Duodenal mucosa (tissue), 2 donors: ENCODE data around the gene CCDC6.
"Not testable (repeated sequence)": the region's sequence is repeated elsewhere in the genome, so short reads cannot be mapped to it uniquely, and the experiment has no call there.

Experiments
- H3K27ac ChIP-seq: one replicate; pipeline ENCODE4 v1.7.0; 2013; ENCODE audit warnings: low read depth, low read length
- H3K27me3 ChIP-seq, 2 donors: one replicate each; pipeline ENCODE4 v1.7.0; 2013; ENCODE audit warnings: low read length in 2 of 2, control low read depth in 1 of 2; ENCODE audit not compliant: insufficient read depth in 2 of 2, control insufficient read depth in 1 of 2
- H3K36me3 ChIP-seq, 2 donors: one replicate each; pipeline ENCODE4 v1.7.0; 2013; ENCODE audit warnings: low read length in 2 of 2, control low read depth in 1 of 2; ENCODE audit not compliant: insufficient read depth in 2 of 2, control insufficient read depth in 1 of 2
- H3K4me1 ChIP-seq, 2 donors: one replicate each; pipeline ENCODE4 v1.7.0; 2013; ENCODE audit warnings: low read length in 2 of 2, control low read depth in 1 of 2; ENCODE audit not compliant: insufficient read depth in 2 of 2, control insufficient read depth in 1 of 2
- H3K4me3 ChIP-seq, 2 donors: one replicate each; pipeline ENCODE4 v1.7.0; 2013; ENCODE audit warnings: low read length in 2 of 2, low read depth in 1 of 2
- H3K9ac ChIP-seq, 2 donors: one replicate each; pipeline ENCODE4 v1.7.0; 2013; ENCODE audit warnings: low read length in 2 of 2, low read depth in 1 of 2
- H3K9me3 ChIP-seq, 2 donors: one replicate each; pipeline ENCODE4 v1.7.0; 2013; ENCODE audit warnings: low read length in 2 of 2, control low read depth in 1 of 2; ENCODE audit not compliant: control insufficient read depth in 1 of 2

Gene CCDC6

GRCh38 chr10:59934701-59935100 is 28.3 kb upstream of the CCDC6 start:
- H3K4me1 ChIP-seq, result no peaks in the 10 kb centered on the region
- H3K27me3 ChIP-seq, result no peaks in the 10 kb centered on the region
- no peak overlapping the region for H3K4me3 ChIP-seq
- no peak overlapping the region for H3K9ac ChIP-seq
- H3K9me3 ChIP-seq, result no peaks in the 10 kb centered on the region
- no peaks in the 10 kb centered on the region for H3K36me3 ChIP-seq
- no peak overlapping the region for H3K27ac ChIP-seq

GRCh38 chr10:59930788-59931521 is 24.6 kb upstream of the CCDC6 start:
- H3K36me3 ChIP-seq, H3K9me3 ChIP-seq: not testable (repeated sequence)

GRCh38 chr10:59926086-59926485 is 19.7 kb upstream of the CCDC6 start:
- no peaks in the 10 kb centered on the region for H3K36me3 ChIP-seq
- H3K4me3 ChIP-seq, result no peak overlapping the region
- H3K27me3 ChIP-seq, result no peaks in the 10 kb centered on the region
- H3K9me3 ChIP-seq, result peaks cover 4 to 9% of the 10 kb centered on the region in 2 donors
- no peaks in the 10 kb centered on the region for H3K4me1 ChIP-seq
- no peak overlapping the region for H3K9ac ChIP-seq
- no peak overlapping the region for H3K27ac ChIP-seq

More at GRCh38 chr10:59930788-59931521, 24.6 kb upstream of the CCDC6 start:
- not testable (repeated sequence) for H3K27ac ChIP-seq, H3K27me3 ChIP-seq, H3K4me3 ChIP-seq, H3K4me1 ChIP-seq, H3K9ac ChIP-seq

GRCh38 chr10:59922907-59923306 is 16.6 kb upstream of the CCDC6 start:
- no peak overlapping the region for H3K4me3 ChIP-seq
- no peaks in the 10 kb centered on the region for H3K36me3 ChIP-seq
- H3K4me1 ChIP-seq, result no peaks in the 10 kb centered on the region
- peaks cover 4 to 9% of the 10 kb centered on the region in 2 donors for H3K9me3 ChIP-seq
- no peak overlapping the region for H3K27ac ChIP-seq
- H3K27me3 ChIP-seq, result no peaks in the 10 kb centered on the region
- H3K9ac ChIP-seq, result no peak overlapping the region

- no peaks in the 10 kb centered on the region for H3K27me3 ChIP-seq
- no peak overlapping the region for H3K4me3 ChIP-seq
- H3K36me3 ChIP-seq, result no peaks in the 10 kb centered on the region
- no peak overlapping the region for H3K27ac ChIP-seq
- peaks cover 0 to 11% of the 10 kb centered on the region in 2 donors for H3K9me3 ChIP-seq
- H3K9ac ChIP-seq, result no peak overlapping the region
- no peaks in the 10 kb centered on the region for H3K4me1 ChIP-seq
These were observed 11.6 kb upstream of the CCDC6 start for GRCh38 chr10:59917922-59918321.

GRCh38 chr10:59913547-59914237 is 7.3 kb upstream of the CCDC6 start:
- Histone ChIP-seq H3K36me3 (no peaks in the 10 kb centered on the region), H3K4me1 (peaks cover 0 to 3% of the 10 kb centered on the region in 2 donors), H3K9me3 (peaks cover 0 to 7% of the 10 kb centered on the region in 2 donors)

GRCh38 chr10:59910867-59911266 is 4.5 kb upstream of the CCDC6 start:
- Histone ChIP-seq H3K9ac (no peak overlapping the region), H3K27me3 (no peaks in the 10 kb centered on the region), H3K9me3 (peaks cover 0 to 7% of the 10 kb centered on the region in 2 donors), H3K36me3 (no peaks in the 10 kb centered on the region), H3K27ac (no peak overlapping the region), H3K4me3 (no peak overlapping the region), H3K4me1 (peaks cover 7 to 15% of the 10 kb centered on the region in 2 donors)

More at GRCh38 chr10:59913547-59914237, 7.3 kb upstream of the CCDC6 start:
- no peak overlapping the region for H3K27ac ChIP-seq
- H3K4me3 ChIP-seq, result no peak overlapping the region
- no peaks in the 10 kb centered on the region for H3K27me3 ChIP-seq
- no peak overlapping the region for H3K9ac ChIP-seq

GRCh38 chr10:59909815-59910214 is 3.5 kb upstream of the CCDC6 start:
- peaks cover 13 to 19% of the 10 kb centered on the region in 2 donors for H3K4me1 ChIP-seq
- no peak overlapping the region for H3K9ac ChIP-seq
- peaks cover 0 to 7% of the 10 kb centered on the region in 2 donors for H3K9me3 ChIP-seq
- no peak overlapping the region for H3K27ac ChIP-seq
- H3K36me3 ChIP-seq, result no peaks in the 10 kb centered on the region
- no peaks in the 10 kb centered on the region for H3K27me3 ChIP-seq
- H3K4me3 ChIP-seq, result no peak overlapping the region

- Histone ChIP-seq H3K9ac (peak overlapping the region in 1 of 2 donors; percentile 81), H3K4me3 (peak overlapping the region in 1 of 2 donors; percentile 86), H3K27ac (no peak overlapping the region), H3K4me1 (peaks cover 22 to 30% of the 10 kb centered on the region in 2 donors), H3K9me3 (peaks cover 0 to 3% of the 10 kb centered on the region in 2 donors), H3K27me3 (no peaks in the 10 kb centered on the region), H3K36me3 (no peaks in the 10 kb centered on the region)
These were observed 2.4 kb upstream of the CCDC6 start for GRCh38 chr10:59908808-59909143.
